ENCODE measurements around the gene NELL1.

Gene NELL1

GRCh38 chr11:21505070-21505469, 835.7 kb downstream of the NELL1 start:
- no peak overlapping the region for H3K9ac ChIP-seq (ENCODE audit: low read depth, low read length, poor library complexity, severe bottlenecking)
- H3K4me1 ChIP-seq (ENCODE audit: insufficient read depth, low read length, poor library complexity, severe bottlenecking), result no peaks in the 10 kb centered on the region
- no peaks in the 10 kb centered on the region for H3F3A ChIP-seq (ENCODE audit: low read depth)
- H3K4me2 ChIP-seq (ENCODE audit: low read depth, low read length, poor library complexity, severe bottlenecking), result no peak overlapping the region
- H3K27me3 ChIP-seq (ENCODE audit: insufficient read depth, low read length, poor library complexity, severe bottlenecking), result no peaks in the 10 kb centered on the region
- H3K9me3 ChIP-seq (ENCODE audit: insufficient read depth, low read depth, low read length), result no peaks in the 10 kb centered on the region
- H3K4me3 ChIP-seq (ENCODE audit: low read length, poor library complexity, severe bottlenecking), result no peak overlapping the region
- no peak overlapping the region for H2AFZ ChIP-seq (ENCODE audit: low read length)
- no peaks in the 10 kb centered on the region for H3K36me3 ChIP-seq (ENCODE audit: insufficient read depth, low read length)
- no peaks in the 10 kb centered on the region for H4K20me1 ChIP-seq (ENCODE audit: insufficient read depth, low read length, poor library complexity, severe bottlenecking)
- TF ChIP-seq EZH2phosphoT487 (IDR thresholded peaks at IDR 0.05; ENCODE audit: borderline replicate concordance) (no peak), CTCF (conservative IDR thresholded peaks at IDR 0.05; ENCODE audit: low read length) (no peak)
- no peaks in the 10 kb centered on the region for H3K79me2 ChIP-seq (ENCODE audit: insufficient read depth, low read length)
- H3K9me2 ChIP-seq (replicated peaks; ENCODE audit: low read depth, low read length), result 0 out of 2 replicates have a peak, but pooled peaks cover 4% of the 10 kb centered on the region

- Histone ChIP-seq H3K27me3 (ENCODE audit: insufficient read depth, low read length, poor library complexity, severe bottlenecking) (no peaks in the 10 kb centered on the region), H3K9me2 (replicated peaks; ENCODE audit: low read depth, low read length) (no peaks in the 10 kb centered on the region), H3K9me3 (ENCODE audit: insufficient read depth, low read depth, low read length) (no peaks in the 10 kb centered on the region), H3K36me3 (ENCODE audit: insufficient read depth, low read length) (no peaks in the 10 kb centered on the region), H3K79me2 (ENCODE audit: insufficient read depth, low read length) (no peaks in the 10 kb centered on the region), H3K4me3 (ENCODE audit: low read length, poor library complexity, severe bottlenecking) (no peak overlapping the region), H4K20me1 (ENCODE audit: insufficient read depth, low read length, poor library complexity, severe bottlenecking) (no peaks in the 10 kb centered on the region), H3F3A (ENCODE audit: low read depth) (no peaks in the 10 kb centered on the region), H2AFZ (ENCODE audit: low read length) (no peak overlapping the region), H3K9ac (ENCODE audit: low read depth, low read length, poor library complexity, severe bottlenecking) (no peak overlapping the region), H3K4me2 (ENCODE audit: low read depth, low read length, poor library complexity, severe bottlenecking) (no peak overlapping the region), H3K4me1 (ENCODE audit: insufficient read depth, low read length, poor library complexity, severe bottlenecking) (no peaks in the 10 kb centered on the region)
- TF ChIP-seq CTCF (conservative IDR thresholded peaks at IDR 0.05; ENCODE audit: low read length) (peak; percentile 74), EZH2phosphoT487 (IDR thresholded peaks at IDR 0.05; ENCODE audit: borderline replicate concordance) (no peak)
These were observed 842.6 kb downstream of the NELL1 start for GRCh38 chr11:21511835-21512440.

GRCh38 chr11:21514316-21514715, 844.9 kb downstream of the NELL1 start:
- H3K4me2 ChIP-seq (ENCODE audit: low read depth, low read length, poor library complexity, severe bottlenecking), result no peak overlapping the region
- no peaks in the 10 kb centered on the region for H3K4me1 ChIP-seq (ENCODE audit: insufficient read depth, low read length, poor library complexity, severe bottlenecking)
- H4K20me1 ChIP-seq (ENCODE audit: insufficient read depth, low read length, poor library complexity, severe bottlenecking), result no peaks in the 10 kb centered on the region
- H3K9ac ChIP-seq (ENCODE audit: low read depth, low read length, poor library complexity, severe bottlenecking), result no peak overlapping the region
- no peaks in the 10 kb centered on the region for H3K36me3 ChIP-seq (ENCODE audit: insufficient read depth, low read length)
- no peak overlapping the region for H3K4me3 ChIP-seq (ENCODE audit: low read length, poor library complexity, severe bottlenecking)
- H2AFZ ChIP-seq (ENCODE audit: low read length), result no peak overlapping the region
- H3K27me3 ChIP-seq (ENCODE audit: insufficient read depth, low read length, poor library complexity, severe bottlenecking), result no peaks in the 10 kb centered on the region
- no peaks in the 10 kb centered on the region for H3K79me2 ChIP-seq (ENCODE audit: insufficient read depth, low read length)
- TF ChIP-seq CTCF (conservative IDR thresholded peaks at IDR 0.05; ENCODE audit: low read length) (peak; percentile 48), EZH2phosphoT487 (IDR thresholded peaks at IDR 0.05; ENCODE audit: borderline replicate concordance) (no peak)
- no peaks in the 10 kb centered on the region for H3K9me2 ChIP-seq (replicated peaks; ENCODE audit: low read depth, low read length)
- H3K9me3 ChIP-seq (ENCODE audit: insufficient read depth, low read depth, low read length), result no peaks in the 10 kb centered on the region
- H3F3A ChIP-seq (ENCODE audit: low read depth), result no peaks in the 10 kb centered on the region
